Right atrium auricular region (tissue), 2 donors: Measurements from ENCODE around the gene METTL27. TPM values are rescaled to one million over a fixed set of nuclear protein-coding genes. Genes with fewer than 3 reads are reported as not detected.
"Not testable (repeated sequence)": the region's sequence is repeated elsewhere in the genome, so short reads cannot be mapped to it uniquely, and the experiment has no call there.

ENCODE experiments used
- DNase-seq: peaks from one replicate; pipeline ENCODE4 v3.0.0-alpha.2; 2019; ENCODE audit warnings: low spot score
- H3K27ac ChIP-seq, 2 donors: fragments of 200-600 bp; sonication (generic); 1 replicate in 1 of 2; 2 replicates in 1 of 2; pipeline ENCODE4 v1.5.1; 2016 to 2019
- H3K27me3 ChIP-seq, 2 donors: fragments of 200-600 bp; sonication (generic); one replicate each; pipeline versions ENCODE4 v1.5.1 to v1.6.0; 2017 to 2019
- H3K36me3 ChIP-seq: fragments of 200-600 bp; sonication (generic); one replicate; pipeline ENCODE4 v1.5.1; 2016
- H3K4me1 ChIP-seq, 2 donors: fragments of 200-600 bp; sonication (generic); one replicate each; pipeline versions ENCODE4 v1.5.1 to v1.6.0; 2017 to 2019
- H3K4me3 ChIP-seq, 2 donors: fragments of 200-600 bp; sonication (generic); 1 replicate in 1 of 2; 2 replicates in 1 of 2; pipeline ENCODE4 v1.5.1; 2017 to 2019; ENCODE audit warnings: mild to moderate bottlenecking in 1 of 2, moderate library complexity in 1 of 2
- H3K9me3 ChIP-seq, 2 donors: fragments of 200-600 bp; sonication (generic); one replicate each; pipeline ENCODE4 v1.5.1; 2019
- CTCF ChIP-seq, 2 donors: fragments of 200-600 bp; sonication (generic); IDR thresholded peaks; one replicate each; pipeline ENCODE4 v1.5.1; 2019; ENCODE audit warnings: antibody characterized with exemption in 2 of 2
- total RNA-seq, 2 donors: library from RNA; depleted of rRNA; stranded (reverse); fragments of >200 nt; gene quantifications; one replicate each; pipeline ENCODE4 v1.1.0, GENCODE V29; 2016

Gene METTL27
- total RNA-seq, 2 donors from 2014 or later = 0.39 TPM; not detected in 1

- H3K27ac ChIP-seq = no peak overlapping the region
- no peaks in the 10 kb centered on the region for H3K36me3 ChIP-seq
- DNase-seq = no peak
- peaks cover 0 to 11% of the 10 kb centered on the region in 2 donors for H3K4me1 ChIP-seq
- H3K4me3 ChIP-seq = no peak overlapping the region
- TF ChIP-seq CTCF (IDR thresholded peaks at IDR 0.05) = no peak
- H3K27me3 ChIP-seq = no peaks in the 10 kb centered on the region
- no peaks in the 10 kb centered on the region for H3K9me3 ChIP-seq
These were observed 3.7 kb downstream of the METTL27 start for GRCh38 chr7:73838642-73839041.

GRCh38 chr7:73837167-73837566 lies 5.1 kb downstream of the METTL27 start:
- not testable (repeated sequence) for DNase-seq, H3K27ac ChIP-seq, H3K27me3 ChIP-seq, H3K9me3 ChIP-seq, H3K4me1 ChIP-seq, H3K4me3 ChIP-seq, H3K36me3 ChIP-seq

- Histone ChIP-seq H3K9me3 (no peaks in the 10 kb centered on the region), H3K27ac (no peak overlapping the region), H3K4me1 (peaks cover 0 to 7% of the 10 kb centered on the region in 2 donors), H3K36me3 (no peaks in the 10 kb centered on the region), H3K27me3 (no peaks in the 10 kb centered on the region), H3K4me3 (no peak overlapping the region)
- no peak for DNase-seq
- TF ChIP-seq CTCF (IDR thresholded peaks at IDR 0.05) = no peak
These were observed 7.6 kb downstream of the METTL27 start for GRCh38 chr7:73834626-73835191.

- DNase-seq = no peak
- Histone ChIP-seq H3K27ac (no peak overlapping the region), H3K4me3 (no peak overlapping the region), H3K27me3 (no peaks in the 10 kb centered on the region), H3K9me3 (no peaks in the 10 kb centered on the region), H3K4me1 (peaks cover 0 to 11% of the 10 kb centered on the region in 2 donors), H3K36me3 (no peaks in the 10 kb centered on the region)
- TF ChIP-seq CTCF (IDR thresholded peaks at IDR 0.05) = no peak
These were observed 8.9 kb downstream of the METTL27 start for GRCh38 chr7:73833251-73833919.

- Histone ChIP-seq H3K9me3 (no peaks in the 10 kb centered on the region), H3K4me1 (peaks cover 0 to 17% of the 10 kb centered on the region in 2 donors), H3K27ac (no peak overlapping the region), H3K27me3 (no peaks in the 10 kb centered on the region), H3K4me3 (no peak overlapping the region), H3K36me3 (no peaks in the 10 kb centered on the region)
- no peak for DNase-seq
- no peak for TF ChIP-seq CTCF (IDR thresholded peaks at IDR 0.05)
These were observed 9.5 kb downstream of the METTL27 start for GRCh38 chr7:73832806-73833205.

- no peak for TF ChIP-seq CTCF (IDR thresholded peaks at IDR 0.05)
- Histone ChIP-seq H3K27ac (no peak overlapping the region), H3K9me3 (no peaks in the 10 kb centered on the region), H3K4me3 (no peak overlapping the region), H3K4me1 (peaks cover 0 to 23% of the 10 kb centered on the region in 2 donors), H3K27me3 (no peaks in the 10 kb centered on the region), H3K36me3 (no peaks in the 10 kb centered on the region)
- no peak for DNase-seq
These were observed 10.3 kb downstream of the METTL27 start for GRCh38 chr7:73831834-73832651.
